ENCODE measurements around the gene SPP2.

DNA sequence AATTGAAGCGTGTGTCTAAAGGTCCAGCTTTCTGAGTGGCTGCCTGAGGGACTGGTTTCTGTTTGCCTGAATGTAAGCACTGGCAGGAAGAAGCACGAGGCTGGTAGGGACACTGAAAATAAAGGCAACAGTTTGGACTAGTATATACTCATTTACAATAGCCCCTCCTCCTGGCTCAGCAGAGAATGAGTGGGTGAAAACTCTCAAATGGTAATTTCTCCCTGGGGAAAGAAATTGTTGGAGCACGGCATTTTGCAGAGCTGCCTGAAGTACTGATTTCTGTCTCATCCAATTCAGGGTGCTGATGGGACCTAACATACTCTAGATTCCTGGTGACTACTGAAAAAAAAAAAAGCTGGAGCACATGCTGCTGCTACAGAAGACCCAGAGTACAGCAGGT is 17.3 kb upstream of the SPP2 start:
- TF ChIP-seq, protein P1, sequence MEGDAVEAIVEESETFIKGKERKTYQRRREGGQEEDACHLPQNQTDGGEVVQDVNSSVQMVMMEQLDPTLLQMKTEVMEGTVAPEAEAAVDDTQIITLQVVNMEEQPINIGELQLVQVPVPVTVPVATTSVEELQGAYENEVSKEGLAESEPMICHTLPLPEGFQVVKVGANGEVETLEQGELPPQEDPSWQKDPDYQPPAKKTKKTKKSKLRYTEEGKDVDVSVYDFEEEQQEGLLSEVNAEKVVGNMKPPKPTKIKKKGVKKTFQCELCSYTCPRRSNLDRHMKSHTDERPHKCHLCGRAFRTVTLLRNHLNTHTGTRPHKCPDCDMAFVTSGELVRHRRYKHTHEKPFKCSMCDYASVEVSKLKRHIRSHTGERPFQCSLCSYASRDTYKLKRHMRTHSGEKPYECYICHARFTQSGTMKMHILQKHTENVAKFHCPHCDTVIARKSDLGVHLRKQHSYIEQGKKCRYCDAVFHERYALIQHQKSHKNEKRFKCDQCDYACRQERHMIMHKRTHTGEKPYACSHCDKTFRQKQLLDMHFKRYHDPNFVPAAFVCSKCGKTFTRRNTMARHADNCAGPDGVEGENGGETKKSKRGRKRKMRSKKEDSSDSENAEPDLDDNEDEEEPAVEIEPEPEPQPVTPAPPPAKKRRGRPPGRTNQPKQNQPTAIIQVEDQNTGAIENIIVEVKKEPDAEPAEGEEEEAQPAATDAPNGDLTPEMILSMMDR (IDR thresholded peaks at IDR 0.05; ENCODE audit: low read length): no peak
- no peak for TF ChIP-seq EZH2 (IDR thresholded peaks at IDR 0.05; ENCODE audit: borderline replicate concordance, low read length)
